IMR-90 (cell line): ENCODE data around the gene KAT7. TPM values are rescaled to one million over a fixed set of nuclear protein-coding genes. Genes with fewer than 3 reads are reported as not detected.

Experiments
- ATAC-seq: fragments of 200-7000 bp; cut with Tn5 transposase; 2 replicates; pipeline ENCODE4 v1.9.1; 2020; ENCODE audit warnings: low read depth, mild to moderate bottlenecking, moderate library complexity
- BruUV-seq: library from RNA; stranded (reverse); fragments of 400-500 nt; replicated peaks from 2 replicates; lab custom pipeline; 2021; lab: Mats Ljungman, UMichigan
- CTCF ChIA-PET: fragments of 300-600 bp; formaldehyde crosslinking; extraction: SDS; loops from one replicate; lab custom pipeline; 2021; ENCODE audit warnings: antibody characterized with exemption; lab: Yijun Ruan, JAX
- POLR2A ChIA-PET: fragments of 300-600 bp; sonication (Branson Sonifier 250); formaldehyde crosslinking; loops from one replicate; lab custom pipeline; 2022; ENCODE audit warnings: antibody characterized with exemption; ENCODE audit not compliant: unreplicated experiment; lab: Charles Lee
- DNase-seq: peaks from one replicate; pipeline ENCODE4 v3.0.0; 2013
- H2AFZ ChIP-seq: replicated peaks from 2 replicates; pipeline ENCODE3; 2013; ENCODE audit warnings: low read length, mild to moderate bottlenecking; ENCODE audit not compliant: poor library complexity
- H2AK5ac ChIP-seq: 2 replicates; pipeline ENCODE4 v1.6.1; 2013; ENCODE audit warnings: low read depth, low read length, inconsistent platforms
- H2AK9ac ChIP-seq: replicated peaks from 2 replicates; pipeline ENCODE3; 2013; ENCODE audit warnings: mild to moderate bottlenecking, low read depth, low read length, moderate library complexity; ENCODE audit not compliant: poor library complexity
- H2BK120ac ChIP-seq: 2 replicates; pipeline ENCODE4 v1.6.1; 2013; ENCODE audit warnings: low read depth, low read length, inconsistent platforms
- H2BK15ac ChIP-seq: 3 replicates; pipeline ENCODE4 v1.6.1; 2013; ENCODE audit warnings: low read depth, low read length, inconsistent platforms
- H2BK20ac ChIP-seq: 2 replicates; pipeline ENCODE4 v1.6.1; 2013; ENCODE audit warnings: low read depth, mild to moderate bottlenecking, inconsistent platforms, low read length, moderate library complexity
- H2BK5ac ChIP-seq: 2 replicates; pipeline ENCODE4 v1.6.1; 2013; ENCODE audit warnings: mild to moderate bottlenecking, low read depth, low read length, inconsistent platforms; ENCODE audit not compliant: poor library complexity, severe bottlenecking
- H3K14ac ChIP-seq: replicated peaks from 2 replicates; pipeline ENCODE4 v1.6.1; 2013; ENCODE audit warnings: low read depth, low read length, inconsistent platforms
- H3K18ac ChIP-seq: 2 replicates; pipeline ENCODE4 v1.6.1; 2013; ENCODE audit warnings: low read depth, low read length, control low read depth
- H3K23ac ChIP-seq: 2 replicates; pipeline ENCODE4 v1.6.1; 2013; ENCODE audit warnings: low read depth, low read length, inconsistent platforms
- H3K27ac ChIP-seq: 2 replicates; pipeline ENCODE4 v1.5.1; 2013; ENCODE audit warnings: mild to moderate bottlenecking, control low read depth, low read length; ENCODE audit not compliant: insufficient read depth
- H3K27me3 ChIP-seq: 2 replicates; pipeline ENCODE4 v1.6.1; 2013; ENCODE audit warnings: low read length; ENCODE audit not compliant: control insufficient read depth, insufficient read depth
- H3K36me3 ChIP-seq: 2 replicates; pipeline ENCODE4 v1.6.1; 2013; ENCODE audit warnings: low read length, mixed read lengths; ENCODE audit not compliant: control insufficient read depth, insufficient read depth
- H3K4ac ChIP-seq: 2 replicates; pipeline ENCODE4 v1.6.1; 2013; ENCODE audit warnings: low read depth, low read length, inconsistent platforms
- H3K4me1 ChIP-seq: 2 replicates; pipeline ENCODE4 v1.6.1; 2013; ENCODE audit warnings: low read length, mixed read lengths; ENCODE audit not compliant: control insufficient read depth, insufficient read depth
- H3K4me2 ChIP-seq: 2 replicates; pipeline ENCODE4 v1.6.1; 2013; ENCODE audit warnings: low read depth, mild to moderate bottlenecking, control low read depth, low read length, moderate library complexity
- H3K4me3 ChIP-seq: 2 replicates; pipeline ENCODE4 v1.5.1; 2013; ENCODE audit warnings: low read depth, mild to moderate bottlenecking, control low read depth, low read length, moderate library complexity; ENCODE audit not compliant: insufficient read depth
- H3K56ac ChIP-seq: 2 replicates; pipeline ENCODE4 v1.6.1; 2013; ENCODE audit warnings: low read length, inconsistent platforms; ENCODE audit not compliant: insufficient read depth; ENCODE audit errors: extremely low read depth
- H3K79me1 ChIP-seq, 2 experiments: 2 replicates each; pipeline ENCODE4 v1.6.1; 2013; ENCODE audit warnings: low read length in 2 of 2, inconsistent platforms in 1 of 2, low read depth in 1 of 2
- H3K9ac ChIP-seq: 2 replicates; pipeline ENCODE4 v1.6.1; 2013; ENCODE audit warnings: low read depth, low read length, control low read depth
- H3K9me1 ChIP-seq: 2 replicates; pipeline ENCODE4 v1.6.1; 2013; ENCODE audit warnings: low read length, inconsistent platforms; ENCODE audit not compliant: insufficient read depth
- H3K9me3 ChIP-seq: 2 replicates; pipeline ENCODE4 v1.6.1; 2013; ENCODE audit warnings: low read length; ENCODE audit not compliant: control insufficient read depth, insufficient read depth
- H4K20me1 ChIP-seq: 2 replicates; pipeline ENCODE4 v1.6.1; 2013; ENCODE audit warnings: low read length, inconsistent platforms; ENCODE audit not compliant: insufficient read depth
- H4K5ac ChIP-seq: 2 replicates; pipeline ENCODE4 v1.6.1; 2013; ENCODE audit warnings: mild to moderate bottlenecking, low read depth, low read length, control low read depth
- H4K8ac ChIP-seq, 2 experiments: 2 replicates each; pipeline ENCODE4 v1.6.1; 2013; ENCODE audit warnings: low read depth in 2 of 2, low read length in 2 of 2, control low read depth in 1 of 2, inconsistent platforms in 1 of 2
- H4K91ac ChIP-seq: 2 replicates; pipeline ENCODE4 v1.6.1; 2013; ENCODE audit warnings: low read depth, low read length, inconsistent platforms; ENCODE audit not compliant: insufficient read depth
- BHLHE40 ChIP-seq: fragments of 150-350 bp; IDR thresholded peaks from 2 replicates; pipeline ENCODE4 v1.6.1; 2016; ENCODE audit warnings: mild to moderate bottlenecking, low read depth, low read length
- ELK1 ChIP-seq: fragments of 150-350 bp; IDR thresholded peaks from 2 replicates; pipeline ENCODE4 v1.6.1; 2016; ENCODE audit warnings: low read depth, mild to moderate bottlenecking, low read length, moderate library complexity, borderline replicate concordance
- MAFK ChIP-seq: IDR thresholded peaks from 2 replicates; pipeline ENCODE4 v1.6.1; 2012; ENCODE audit warnings: low read depth, low read length, improper control_type of control experiment
- RCOR1 ChIP-seq: IDR thresholded peaks from 2 replicates; pipeline ENCODE4 v1.6.1; 2012; ENCODE audit warnings: mild to moderate bottlenecking, low read length, improper control_type of control experiment; ENCODE audit not compliant: insufficient replicate concordance
- SMC3 ChIP-seq: fragments of 150-350 bp; IDR thresholded peaks from 2 replicates; pipeline ENCODE4 v1.6.1; 2016; ENCODE audit warnings: low read depth, mild to moderate bottlenecking, antibody characterized with exemption, low read length, moderate library complexity
- WGBS, 2 experiments: methylation state at CpG; one replicate each; pipeline versions ENCODE4 v1.1.5 to v1.1.7; 2013; ENCODE audit warnings: missing lambda C conversion rate in 2 of 2; ENCODE audit not compliant: insufficient read length in 1 of 2; ENCODE audit errors: extremely low coverage in 2 of 2; 5-methylcytosine and 5-hydroxymethylcytosine counted together
- dilution Hi-C: fragments of 300-500 bp; cut with HindIII; formaldehyde crosslinking; loops from one replicate; pipeline ENCODE4 v1.14.3; 2018; ENCODE audit warnings: low sequenced_read_pairs; ENCODE audit not compliant: unreplicated experiment
- in situ Hi-C: fragments of 300-500 bp; cut with MboI; formaldehyde crosslinking; loops from 3 replicates; pipeline ENCODE4 v1.14.3; 2019; ENCODE audit warnings: low sequenced_read_pairs, inconsistent platforms, mixed read lengths
- intact Hi-C: fragments of 100-400 bp; cut with micrococcal nuclease; formaldehyde crosslinking; loops from 2 replicates; pipeline ENCODE4 v1.10.0; 2022
- polyA plus RNA-seq, 3 experiments: library from polyadenylated mRNA; depleted of rRNA; stranded (reverse); fragments of >200 nt; gene quantifications; 2 replicates each; pipeline ENCODE4 v1.2.3, GENCODE V29; 2012; ENCODE audit warnings: low replicate concordance in 1 of 3
- total RNA-seq: library from RNA; depleted of rRNA; stranded (reverse); fragments of >200 nt; gene quantifications from 2 replicates; pipeline ENCODE4 v1.2.3, GENCODE V29; 2012
- TF ChIP-seq, protein P1 (sequence below): conservative IDR thresholded peaks from 2 replicates; pipeline ENCODE4 v1.5.1; 2012; ENCODE audit warnings: mild to moderate bottlenecking, low read depth, low read length, improper control_type of control experiment

KAT7 gene
- total and polyA plus RNA-seq, 2 of the 4 experiments (the other 2 are of a cell fraction), result 16.9 to 21.9 TPM

DNA sequence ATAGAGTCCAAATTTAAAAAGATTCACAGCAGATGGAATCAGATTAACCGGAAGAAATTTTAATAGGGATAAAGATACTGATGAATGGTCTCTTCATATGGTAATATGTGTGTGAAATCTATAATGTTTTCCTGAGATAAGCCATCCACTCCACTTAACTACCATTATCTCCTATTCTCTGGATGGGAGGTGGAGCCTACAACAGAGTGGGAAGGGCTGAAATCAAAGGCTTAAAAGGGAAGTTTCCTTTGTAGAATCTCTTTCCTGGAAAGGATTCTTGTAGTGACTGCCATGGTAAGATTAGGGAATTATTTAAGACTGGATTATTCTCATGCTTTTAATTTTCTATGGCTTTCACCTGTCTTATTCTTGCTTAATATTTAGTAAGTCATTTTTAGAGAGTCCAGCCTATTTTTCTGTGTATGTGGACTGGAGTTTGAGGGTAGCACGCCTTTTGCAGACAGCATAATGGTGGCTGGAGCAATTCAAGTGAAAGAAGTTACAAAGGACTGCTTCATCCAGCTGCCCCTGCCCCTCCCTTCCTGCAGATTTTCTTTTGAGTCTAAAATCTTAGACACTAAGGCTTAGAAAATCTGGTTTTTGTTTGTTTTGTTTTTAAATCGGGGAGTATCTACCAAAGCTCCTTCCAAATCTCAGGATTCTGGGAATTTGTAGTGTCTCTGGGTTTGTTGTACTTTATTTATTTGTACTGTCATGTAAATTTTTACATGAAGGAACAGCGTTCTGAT lies 26.5 kb downstream of the KAT7 start:
- Histone ChIP-seq H3K79me1 (peaks cover 15 to 40% of the 10 kb centered on the region in 2 experiments), H3K9me1 (peaks cover 8% of the 10 kb centered on the region), H3K23ac (no peak overlapping the region), H2AK5ac (no peak overlapping the region), H3K4ac (no peak overlapping the region), H2BK5ac (no peak overlapping the region), H3K9ac (no peak overlapping the region), H3K4me1 (no peaks in the 10 kb centered on the region), H2AFZ (no peak overlapping the region), H4K91ac (no peak overlapping the region), H3K36me3 (peaks cover 26% of the 10 kb centered on the region), H2BK20ac (no peak overlapping the region), H3K14ac (no peak overlapping the region), H3K9me3 (no peaks in the 10 kb centered on the region), H3K4me3 (no peak overlapping the region), H3K56ac (no peak overlapping the region), H3K4me2 (no peak overlapping the region), H2BK120ac (no peak overlapping the region), H3K27me3 (no peaks in the 10 kb centered on the region), H3K18ac (no peak overlapping the region), H2AK9ac (no peak overlapping the region), H4K20me1 (no peaks in the 10 kb centered on the region; the same call in 1 of the 2 replicates), H2BK15ac (no peak overlapping the region), H3K27ac (no peak overlapping the region), H4K5ac (no peak overlapping the region), H4K8ac (no peak overlapping the region)
- dilution Hi-C loops, result no loop called here
- intact Hi-C loops, result no loop called here
- ATAC-seq, result peak; percentile 68
- POLR2A ChIA-PET, result interaction anchor here (0.6 kb wide), 1 partner anchor 471 kb away, joined by 4 read pairs; no protein-coding TSS in a partner anchor
- TF ChIP-seq SMC3, result no peak
- no peak for TF ChIP-seq MAFK
- TF ChIP-seq, protein P1, sequence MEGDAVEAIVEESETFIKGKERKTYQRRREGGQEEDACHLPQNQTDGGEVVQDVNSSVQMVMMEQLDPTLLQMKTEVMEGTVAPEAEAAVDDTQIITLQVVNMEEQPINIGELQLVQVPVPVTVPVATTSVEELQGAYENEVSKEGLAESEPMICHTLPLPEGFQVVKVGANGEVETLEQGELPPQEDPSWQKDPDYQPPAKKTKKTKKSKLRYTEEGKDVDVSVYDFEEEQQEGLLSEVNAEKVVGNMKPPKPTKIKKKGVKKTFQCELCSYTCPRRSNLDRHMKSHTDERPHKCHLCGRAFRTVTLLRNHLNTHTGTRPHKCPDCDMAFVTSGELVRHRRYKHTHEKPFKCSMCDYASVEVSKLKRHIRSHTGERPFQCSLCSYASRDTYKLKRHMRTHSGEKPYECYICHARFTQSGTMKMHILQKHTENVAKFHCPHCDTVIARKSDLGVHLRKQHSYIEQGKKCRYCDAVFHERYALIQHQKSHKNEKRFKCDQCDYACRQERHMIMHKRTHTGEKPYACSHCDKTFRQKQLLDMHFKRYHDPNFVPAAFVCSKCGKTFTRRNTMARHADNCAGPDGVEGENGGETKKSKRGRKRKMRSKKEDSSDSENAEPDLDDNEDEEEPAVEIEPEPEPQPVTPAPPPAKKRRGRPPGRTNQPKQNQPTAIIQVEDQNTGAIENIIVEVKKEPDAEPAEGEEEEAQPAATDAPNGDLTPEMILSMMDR, result no peak
- TF ChIP-seq BHLHE40, result no peak
- TF ChIP-seq RCOR1, result no peak
- TF ChIP-seq ELK1, result no peak
- in situ Hi-C loops, result no loop called here
- no peak for DNase-seq
- WGBS, 2 experiments, result 100% methylated on average over 1 of the region's 4 CpGs; no CpG with 5 or more reads in 1 of the 2 experiments
- BruUV-seq, result no TSS peak
- CTCF ChIA-PET, result interaction anchor here (0.9 kb wide), 1 partner anchor 36 kb away, joined by 3 read pairs; no protein-coding TSS in a partner anchor
